SW 1271 (cell line): Measurements from ENCODE around the gene SHISA5.
A peak's percentile ranks its signal among the peaks of the same experiment; 100 is the strongest.
"Not testable (repeated sequence)": the region's sequence is repeated elsewhere in the genome, so short reads cannot be mapped to it uniquely, and the experiment has no call there.

Experiments
- DNase-seq, 2 experiments: peaks; one replicate each; lab custom pipeline; 2025; lab: John Stamatoyannopoulos, UW

SHISA5 gene

DNA sequence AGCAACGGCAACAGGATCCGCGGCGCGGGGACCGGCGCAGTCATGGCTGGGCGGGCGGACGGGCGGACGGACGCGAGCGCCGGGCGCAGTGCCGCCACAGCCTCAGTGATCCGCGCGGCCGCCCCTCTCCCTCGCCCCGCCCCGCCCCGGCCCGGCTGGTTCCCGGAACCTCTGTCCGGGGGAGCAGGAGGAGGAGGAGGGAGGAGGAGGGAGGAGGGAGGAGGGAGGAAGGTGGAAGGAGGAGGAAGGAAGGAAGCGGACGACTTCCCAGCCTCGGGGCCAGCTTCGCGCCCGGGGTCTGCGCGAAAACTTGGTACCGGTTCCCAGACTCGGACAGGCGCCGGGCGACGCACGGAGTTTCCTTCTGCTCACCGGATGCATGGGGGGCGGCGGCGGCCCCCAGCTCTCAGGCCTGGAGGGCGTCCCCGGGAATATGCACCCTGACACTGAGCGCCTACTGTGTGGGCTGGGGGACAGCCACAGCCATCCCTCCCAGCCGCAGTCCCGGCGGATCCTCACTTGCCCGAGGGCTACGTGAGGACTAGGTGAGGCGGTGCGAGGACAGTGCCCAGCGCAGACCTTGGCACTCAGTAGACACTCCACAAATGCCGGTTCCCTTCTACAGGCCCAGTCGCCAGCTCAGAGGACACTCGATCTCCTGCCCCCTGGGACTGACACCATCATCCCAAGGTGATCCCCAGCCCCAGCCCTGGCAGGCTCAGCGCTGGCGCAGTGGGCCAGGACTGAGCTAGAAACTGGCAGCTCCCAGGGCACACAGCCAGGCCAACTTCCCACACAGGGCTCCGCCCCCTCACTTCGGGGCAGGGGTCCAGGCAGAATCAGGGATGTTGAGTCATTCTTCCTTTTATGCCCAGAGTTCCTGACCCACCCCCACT, at the start of gene SHISA5:
SHISA5 (minus strand) TSS at position 124 of the 896 bp plus-strand sequence; CDS start at position 44, 80 bp downstream.
- peak in 1 of 2 experiments; percentile 4 for DNase-seq

DNA sequence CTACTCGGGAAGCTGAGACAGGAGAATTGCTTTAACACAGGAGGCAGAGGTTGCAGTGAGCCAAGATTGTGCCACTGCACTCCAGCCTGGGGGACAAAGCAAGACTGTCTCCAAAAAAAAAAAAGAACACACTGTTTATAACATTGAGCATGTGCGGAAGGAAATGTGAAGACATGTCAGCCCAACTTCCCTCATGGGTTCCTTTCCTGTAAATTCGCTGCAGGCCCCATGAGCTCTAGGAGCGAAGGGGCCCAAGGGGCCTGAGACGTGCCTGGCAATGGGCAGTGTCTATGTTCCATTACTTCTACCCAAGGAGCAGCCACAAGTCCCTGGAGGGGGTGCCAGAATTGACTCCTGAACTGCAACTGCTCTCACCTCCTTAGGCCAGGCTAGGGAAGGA, 49.4 kb upstream of the SHISA5 start:
- no peak for DNase-seq

GRCh38 chr3:48552111-48552951, 48.4 kb upstream of the SHISA5 start:
- DNase-seq = no peak

GRCh38 chr3:48551651-48552050, 47.7 kb upstream of the SHISA5 start:
- DNase-seq = not testable (repeated sequence)

GRCh38 chr3:48548729-48549705, 45.0 kb upstream of the SHISA5 start:
- peak in 1 of 2 experiments; percentile 51 for DNase-seq

DNA sequence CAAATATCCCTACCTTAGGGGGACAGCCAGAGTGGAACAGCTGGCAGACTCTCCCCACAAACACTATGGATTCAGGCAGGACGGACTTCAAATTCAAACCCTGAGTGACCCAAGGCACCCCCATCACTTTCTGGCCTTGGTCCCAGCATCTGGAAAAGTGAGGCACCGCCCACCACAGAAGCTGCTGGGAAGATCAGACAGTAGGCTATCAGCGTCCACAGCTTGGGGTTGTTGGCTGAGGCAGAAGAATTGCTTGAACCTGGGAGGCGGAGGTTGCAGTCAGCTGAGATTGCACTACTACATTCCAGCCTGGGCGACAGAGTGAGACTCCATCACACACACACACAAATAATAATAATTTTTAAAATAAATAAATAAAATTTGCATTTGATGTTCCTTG, 44.2 kb upstream of the SHISA5 start:
- no peak for DNase-seq

DNA sequence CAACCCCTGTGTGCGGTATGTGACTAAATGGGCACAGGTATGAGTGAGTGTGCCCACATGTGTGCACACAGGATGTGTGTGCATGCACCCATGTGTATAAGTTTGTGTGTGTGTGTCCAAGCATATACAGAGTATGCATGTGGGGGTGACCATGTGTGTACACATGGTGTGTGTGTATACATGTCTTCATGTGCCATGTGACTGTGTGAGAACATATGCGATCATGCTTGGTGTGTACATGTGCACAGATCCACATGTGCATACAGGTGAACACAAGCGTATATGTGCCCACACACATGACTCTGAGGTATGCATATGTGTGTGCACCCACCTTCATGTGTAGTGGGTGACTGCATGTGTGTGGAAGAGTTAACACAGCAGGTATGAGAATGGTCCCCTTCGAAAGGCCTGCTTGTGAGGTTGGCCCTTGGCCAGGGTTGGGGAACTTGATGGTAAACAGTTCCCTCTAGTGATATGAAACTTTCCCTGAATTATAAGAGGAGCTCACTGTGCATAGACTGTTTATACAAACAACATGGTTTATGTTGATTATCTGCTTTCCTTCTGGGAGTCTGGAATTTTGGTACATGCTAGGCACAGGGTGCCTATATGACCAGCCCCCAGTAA, 42.3 kb upstream of the SHISA5 start:
- no peak for DNase-seq

DNA sequence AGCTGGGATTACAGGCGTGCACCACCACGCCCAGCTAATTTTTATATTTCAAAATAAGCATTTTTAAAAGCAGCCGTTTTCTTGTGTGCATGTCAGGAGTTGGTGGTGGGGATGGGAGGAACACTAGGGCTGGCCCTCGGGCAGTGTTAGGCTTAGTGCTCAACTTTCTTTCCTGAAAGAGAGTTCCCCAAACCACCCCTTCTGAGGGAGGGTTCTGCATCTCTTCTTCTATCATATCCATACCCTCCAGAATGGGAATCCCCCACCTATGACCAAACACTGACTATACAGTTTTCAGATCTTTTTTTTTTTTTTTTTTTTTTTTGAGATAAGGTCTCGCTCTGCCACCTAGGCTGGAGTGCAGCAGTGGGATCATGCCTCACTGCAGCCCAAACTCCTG, 40.2 kb upstream of the SHISA5 start:
- no peak for DNase-seq

GRCh38 chr3:48543271-48543866, 39.4 kb upstream of the SHISA5 start:
- DNase-seq = no peak

DNA sequence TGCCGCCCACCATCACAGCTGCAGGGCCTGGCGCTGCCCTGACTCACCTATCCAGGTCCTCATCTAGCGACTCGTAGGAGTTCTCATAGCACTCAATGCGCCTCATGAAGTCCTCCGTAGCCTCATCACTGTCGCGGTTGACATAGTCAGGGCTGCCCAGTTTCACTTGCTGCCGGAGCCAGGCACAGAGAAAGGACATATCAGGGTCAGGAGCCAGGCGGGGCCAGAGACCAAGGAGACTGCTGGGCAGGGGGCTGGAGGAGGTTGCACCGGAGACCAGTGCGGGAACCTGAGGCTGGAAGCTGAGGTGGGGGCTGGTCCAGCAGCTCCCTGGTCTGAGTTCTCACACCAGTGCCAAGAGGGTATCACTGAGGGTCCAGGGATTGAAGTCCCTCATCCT, 34.5 kb upstream of the SHISA5 start:
- no peak for DNase-seq

GRCh38 chr3:48536785-48537184, 32.8 kb upstream of the SHISA5 start:
- DNase-seq = no peak

GRCh38 chr3:48536116-48536515, 32.1 kb upstream of the SHISA5 start:
- DNase-seq = no peak

DNA sequence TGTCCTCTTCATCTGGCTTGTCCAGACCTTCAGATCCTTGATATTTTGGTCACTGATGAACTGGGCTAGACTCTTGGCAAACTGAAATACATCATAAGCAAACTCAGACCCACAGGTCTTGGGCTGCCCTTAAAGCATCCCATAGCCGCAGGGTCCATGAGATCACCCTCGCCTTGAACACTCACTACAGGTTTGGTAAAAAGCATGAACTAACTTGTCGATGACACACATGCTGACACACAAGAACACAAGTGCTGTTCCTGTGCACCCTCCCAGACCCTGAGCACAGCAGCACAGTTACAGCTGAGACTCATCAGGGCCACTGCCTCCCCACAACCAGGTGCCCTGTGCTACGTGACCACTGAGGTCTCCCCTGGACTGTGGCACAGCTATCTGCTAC, 31.6 kb upstream of the SHISA5 start:
- no peak for DNase-seq

GRCh38 chr3:48532977-48533337, 29.0 kb upstream of the SHISA5 start:
- DNase-seq = no peak

DNA sequence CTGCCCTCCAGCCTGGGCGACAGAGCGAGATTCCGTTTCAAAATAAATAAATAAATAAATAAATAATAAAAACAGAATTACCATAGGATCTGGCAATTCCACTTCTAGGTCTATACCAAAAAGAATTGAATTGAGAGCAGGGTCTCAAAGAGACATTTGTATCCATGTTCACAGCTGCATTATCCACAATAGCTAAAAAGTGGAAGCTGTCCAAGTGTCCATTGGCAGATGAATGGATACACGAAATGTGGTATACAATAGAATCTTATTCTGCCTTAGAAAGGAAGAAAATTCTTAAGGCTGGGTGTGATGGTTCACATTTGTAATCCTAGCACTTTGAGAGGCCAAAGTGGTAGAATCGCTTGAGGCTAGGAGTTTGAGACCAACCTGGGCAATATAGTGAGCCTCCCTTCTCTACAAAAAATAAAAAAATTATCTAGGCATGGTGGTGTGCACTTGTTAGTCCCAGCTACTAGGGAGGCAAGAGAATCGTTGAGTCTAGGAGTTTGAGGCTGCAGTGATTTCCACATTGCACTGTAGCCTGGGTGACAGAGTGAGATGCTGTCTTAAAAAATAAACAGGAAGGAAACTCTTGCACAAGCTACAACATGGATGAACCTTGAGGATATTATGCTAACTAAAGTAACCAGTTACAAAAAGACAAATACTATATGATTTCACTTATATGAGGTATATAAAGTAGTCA, 28.4 kb upstream of the SHISA5 start:
- no peak for DNase-seq

DNA sequence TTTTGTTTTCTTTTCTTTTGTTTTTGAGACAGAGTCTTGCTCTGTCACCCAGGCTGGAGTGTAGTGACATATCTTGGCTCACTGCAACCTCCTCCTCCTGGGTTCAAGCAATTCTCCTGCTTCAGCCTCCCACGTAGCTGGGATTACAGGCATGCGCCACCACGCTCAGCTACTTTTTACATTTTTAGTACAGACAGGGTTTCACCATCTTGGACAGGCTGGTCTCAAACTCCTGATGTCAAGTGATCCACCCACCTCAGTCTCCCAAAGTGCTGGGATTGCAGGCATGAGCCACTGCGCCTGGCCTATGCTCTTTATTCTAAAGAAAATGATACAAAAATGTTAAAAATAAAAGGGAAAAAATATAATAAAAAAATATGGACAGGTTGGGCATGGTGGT, 26.7 kb upstream of the SHISA5 start:
- DNase-seq = not testable (repeated sequence)

- DNase-seq = no peak
Observed at GRCh38 chr3:48528754-48529153, 24.8 kb upstream of the SHISA5 start.

GRCh38 chr3:48528048-48528447, 24.1 kb upstream of the SHISA5 start:
- no peak for DNase-seq

GRCh38 chr3:48524970-48525369, 21.0 kb upstream of the SHISA5 start:
- no peak for DNase-seq

DNA sequence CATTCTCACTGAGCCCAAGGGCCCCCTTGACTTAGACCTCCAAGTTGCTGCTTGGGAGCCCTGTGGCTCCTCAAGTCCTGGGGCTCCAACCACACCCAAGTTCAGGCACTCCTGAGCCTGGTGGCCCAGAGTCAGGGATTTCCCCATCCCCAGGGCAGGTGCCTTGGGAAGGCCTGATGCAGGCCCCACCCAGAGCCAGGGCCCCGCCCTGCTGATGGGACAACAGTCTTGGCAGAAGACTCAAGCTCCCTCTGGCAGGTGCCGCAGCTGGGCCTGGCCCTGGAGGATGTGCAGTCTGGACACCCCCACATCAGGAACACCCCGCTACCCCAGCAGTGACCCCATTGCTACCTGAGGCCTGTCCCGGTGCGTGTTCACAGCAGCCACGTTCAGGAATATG, 17.7 kb upstream of the SHISA5 start:
- no peak for DNase-seq
